GM21423 (cell line): ENCODE results near the gene PROCA1.

Experiments used
- ATAC-seq: cut with Tn5 transposase; IDR thresholded peaks from one replicate; pipeline ENCODE4 v1.9.1; 2021; ENCODE audit warnings: mild to moderate bottlenecking, moderate library complexity; ENCODE audit not compliant: unreplicated experiment

The PROCA1 gene

GRCh38 chr17:28712705-28713415, 1.2 kb upstream of the PROCA1 start:
- no peak for ATAC-seq

GRCh38 chr17:28712032-28712704, 480 bp upstream of the PROCA1 start:
- peak; percentile 24 for ATAC-seq

GRCh38 chr17:28710861-28711722, 596 bp downstream of the PROCA1 start:
- ATAC-seq: peak; percentile 75

DNA sequence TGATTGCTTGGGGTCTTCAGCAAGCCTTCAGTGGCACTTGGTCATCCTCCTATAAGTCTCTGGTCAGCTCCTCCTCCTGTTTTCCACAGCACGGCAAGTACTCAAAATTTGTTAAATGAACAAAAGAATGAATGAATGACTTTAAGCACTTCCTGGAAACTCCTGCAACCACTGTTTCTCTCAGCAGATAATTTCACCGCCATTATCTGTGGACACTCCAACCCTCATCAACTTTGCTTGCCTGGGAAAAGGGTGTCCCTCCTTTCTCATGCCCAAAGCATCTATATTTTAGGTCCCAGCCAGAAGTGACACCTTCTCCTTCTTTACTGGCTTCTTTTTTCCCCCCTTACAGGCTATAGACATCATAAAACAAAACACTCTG, 4.4 kb downstream of the PROCA1 start:
- no peak for ATAC-seq

DNA sequence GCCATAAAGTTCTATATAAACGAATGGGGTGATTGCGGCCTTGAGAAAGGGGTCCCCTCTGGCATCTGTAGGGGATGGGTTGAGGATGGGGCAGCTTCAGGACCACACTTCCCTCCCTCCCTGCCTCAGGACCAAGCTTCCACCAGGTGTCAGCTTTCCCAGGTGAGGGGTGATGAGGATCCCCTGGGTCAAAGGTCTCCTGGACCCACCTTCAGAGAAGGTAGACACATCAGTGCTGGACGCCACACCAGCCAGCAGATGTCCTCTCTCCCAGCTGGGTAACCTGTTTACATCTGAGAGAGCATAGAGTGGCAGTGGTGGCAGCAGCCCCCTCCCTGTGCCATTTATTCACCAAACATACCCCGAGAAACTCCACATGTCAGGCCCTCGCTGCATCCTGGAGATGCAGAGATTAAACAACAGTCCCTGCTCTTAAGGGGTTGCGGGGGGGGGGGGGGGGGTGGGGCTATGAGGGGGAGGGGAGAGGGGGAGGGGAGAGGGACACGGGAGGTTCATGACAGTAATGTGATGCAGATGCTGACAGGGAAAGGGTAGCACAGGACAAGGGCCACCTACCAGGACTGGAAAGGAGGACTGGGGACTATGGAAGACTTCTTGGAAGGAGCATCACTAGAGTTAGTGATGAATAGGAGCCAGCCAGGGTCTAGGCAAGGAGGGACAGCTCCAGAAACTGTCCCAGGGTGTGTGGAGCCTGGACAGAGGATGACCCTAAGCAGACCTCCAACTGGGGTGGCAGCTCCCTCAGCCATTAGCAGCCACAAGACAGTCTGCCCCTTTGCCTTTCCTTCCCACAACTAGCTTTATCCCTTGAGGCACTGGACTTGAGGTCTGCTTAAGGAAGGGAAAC, 5.0 kb downstream of the PROCA1 start:
- no peak for ATAC-seq

- ATAC-seq: no peak
These were observed 5.9 kb downstream of the PROCA1 start for GRCh38 chr17:28705728-28706334.

- ATAC-seq: no peak
These were observed 6.5 kb downstream of the PROCA1 start for GRCh38 chr17:28705074-28705659.

DNA sequence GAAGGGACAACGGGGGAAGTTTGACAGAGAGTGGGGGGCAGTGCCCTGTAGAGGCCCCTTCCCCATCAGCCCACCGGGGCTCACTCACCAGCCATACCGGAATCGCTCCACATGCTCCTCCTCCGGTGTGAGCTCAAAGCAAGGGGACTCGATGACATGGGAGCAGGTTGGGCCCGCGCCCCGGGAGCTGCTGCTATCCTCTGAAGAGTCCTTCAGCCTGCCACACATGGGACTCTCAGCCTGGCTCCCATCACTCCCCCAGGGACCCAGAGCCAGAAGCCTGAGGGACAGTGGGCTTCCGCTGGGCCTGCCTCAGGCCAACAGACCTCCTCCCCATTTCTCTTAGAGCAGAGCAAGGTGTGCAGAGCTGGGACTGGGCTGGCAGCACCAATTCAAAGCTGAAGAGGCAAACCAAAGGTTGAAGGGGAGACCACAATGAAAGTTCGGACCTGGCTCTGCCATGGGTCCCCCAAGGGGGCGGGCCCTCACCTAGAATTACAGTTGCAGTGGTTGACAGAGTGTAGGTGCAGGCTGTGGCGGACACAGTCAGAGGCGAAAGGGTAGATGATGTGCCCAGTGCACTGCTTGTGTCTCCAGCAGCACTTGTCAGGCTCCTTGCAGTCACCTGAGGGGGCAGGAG, 7.3 kb downstream of the PROCA1 start:
- no peak for ATAC-seq

DNA sequence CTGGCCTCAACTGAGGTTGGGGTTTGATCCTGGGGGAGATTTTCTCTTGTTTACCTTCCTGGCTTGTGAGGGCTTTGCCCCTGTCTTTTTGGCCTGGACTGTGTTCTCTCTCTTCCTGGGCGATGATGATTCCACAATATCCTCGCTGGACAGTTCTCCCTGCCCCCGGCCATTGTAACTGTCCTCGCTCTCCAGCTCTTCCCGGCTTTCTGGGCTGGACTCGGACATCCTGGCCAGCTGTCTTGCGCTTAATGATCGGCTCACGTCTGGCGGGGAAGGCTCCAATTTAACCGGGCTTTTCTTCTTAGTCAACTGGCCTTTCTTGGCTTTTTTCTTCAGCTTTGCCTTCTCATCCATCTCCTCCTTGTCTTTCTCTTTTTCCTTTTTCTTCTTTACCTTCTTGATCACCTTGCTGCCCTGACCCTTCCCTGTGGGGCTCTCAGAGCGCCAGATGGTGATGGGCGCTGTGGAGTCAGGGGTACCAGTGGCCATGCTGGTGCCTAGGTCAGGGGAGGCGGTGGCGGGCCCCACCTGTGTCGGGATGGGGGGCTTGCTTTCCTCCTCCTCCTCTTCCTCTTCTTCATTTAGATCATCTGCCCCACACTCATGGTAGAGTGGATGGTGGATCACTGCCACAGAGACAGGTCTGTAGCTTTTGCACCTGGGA, 8.0 kb downstream of the PROCA1 start:
- no peak for ATAC-seq

- ATAC-seq: no peak
These were observed 8.9 kb downstream of the PROCA1 start for GRCh38 chr17:28702752-28703150.

DNA sequence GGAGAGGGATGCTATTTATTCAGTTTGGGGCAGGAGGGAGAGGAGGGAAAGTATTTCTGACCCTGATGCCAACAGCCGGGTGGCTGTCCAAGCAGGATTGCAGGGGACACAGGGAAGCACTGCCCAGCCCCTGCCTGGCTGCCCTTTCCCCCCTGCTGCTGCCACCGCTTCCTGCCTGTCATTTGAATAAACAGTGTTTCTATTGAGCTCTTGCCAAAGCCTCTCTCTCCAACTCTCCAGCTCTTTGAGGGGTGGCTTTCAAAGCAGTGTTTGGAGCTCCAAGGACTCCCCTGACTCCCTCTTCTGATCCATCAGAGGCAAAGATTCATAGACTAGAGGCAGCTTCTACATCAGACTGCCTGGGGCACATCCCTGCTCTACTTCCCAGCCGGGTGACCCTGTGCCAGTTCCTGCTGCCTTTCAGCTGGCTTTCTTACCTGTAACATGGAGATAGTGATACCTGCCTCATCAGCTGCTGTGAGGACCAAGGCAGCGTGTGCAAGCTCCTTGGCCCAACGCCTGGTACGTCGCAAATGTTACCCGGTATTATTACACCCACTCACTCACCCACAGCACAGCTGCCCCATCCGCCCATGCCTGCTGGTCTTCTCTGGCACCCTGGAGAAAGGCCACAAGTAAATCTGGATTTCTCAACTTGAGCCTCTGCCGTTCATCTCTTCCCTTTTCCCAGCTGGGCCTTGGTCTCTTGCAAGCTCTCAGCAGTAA, 9.5 kb downstream of the PROCA1 start:
- no peak for ATAC-seq

GRCh38 chr17:28700830-28701492, 10.7 kb downstream of the PROCA1 start:
- ATAC-seq: no peak

GRCh38 chr17:28700278-28700677, 11.4 kb downstream of the PROCA1 start:
- no peak for ATAC-seq

- no peak for ATAC-seq
These were observed 13.3 kb downstream of the PROCA1 start for GRCh38 chr17:28698253-28698941.

DNA sequence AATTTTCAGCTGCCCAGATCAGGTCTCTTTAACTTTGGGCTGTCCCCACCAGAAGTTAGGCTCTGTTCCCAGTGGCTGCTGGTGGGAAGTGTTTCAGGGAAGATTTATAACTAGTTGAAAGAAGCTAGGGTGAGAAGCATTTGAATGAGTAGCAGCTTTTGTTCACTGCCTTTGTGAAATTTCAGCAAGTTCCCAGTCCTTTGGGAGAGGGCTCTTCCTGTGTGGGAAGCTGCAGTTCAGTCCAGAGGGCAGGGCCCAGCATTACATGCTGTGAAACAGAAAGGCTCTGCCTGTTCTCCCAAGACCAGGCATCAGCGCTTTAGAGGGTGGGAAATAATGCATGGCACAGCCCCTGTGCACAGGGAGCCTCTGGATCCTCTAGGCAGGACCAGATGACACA, 17.8 kb downstream of the PROCA1 start:
- no peak for ATAC-seq

GRCh38 chr17:28689011-28689410, 22.7 kb downstream of the PROCA1 start:
- ATAC-seq: no peak

- ATAC-seq: no peak
These were observed 23.2 kb downstream of the PROCA1 start for GRCh38 chr17:28688481-28688880.
